Pons (tissue), 1 donor: ENCODE results near the gene SMIM15.
A peak's percentile ranks its signal among the peaks of the same experiment; 100 is the strongest.

Experiments used
- DNase-seq: peaks from one replicate; pipeline ENCODE4 v3.0.0-alpha.2; 2016; ENCODE audit warnings: low spot score

SMIM15 gene

GRCh38 chr5:61159836-61160235, 2.4 kb downstream of the SMIM15 start:
- no peak for DNase-seq

DNA sequence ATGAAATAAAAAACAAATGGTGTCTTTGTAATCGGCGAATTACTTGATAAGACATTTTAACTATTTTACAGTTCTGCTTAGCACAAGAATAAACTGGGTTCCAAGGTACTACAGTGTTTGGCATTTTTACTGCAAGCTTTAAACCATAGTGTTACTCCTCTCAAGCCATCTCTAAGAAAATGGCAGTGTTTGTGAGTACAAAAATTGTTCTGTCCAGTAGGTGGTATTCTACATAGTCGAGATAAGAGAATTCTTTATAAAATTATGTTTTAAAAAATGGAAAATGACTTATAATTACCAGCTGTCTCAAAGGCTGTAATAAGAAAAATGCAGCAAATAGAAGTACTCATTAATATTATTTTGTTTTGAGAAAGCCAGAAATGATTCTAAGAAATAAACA, 3.2 kb downstream of the SMIM15 start:
- no peak for DNase-seq

GRCh38 chr5:61151893-61152292, 10.4 kb downstream of the SMIM15 start:
- no peak for DNase-seq

DNA sequence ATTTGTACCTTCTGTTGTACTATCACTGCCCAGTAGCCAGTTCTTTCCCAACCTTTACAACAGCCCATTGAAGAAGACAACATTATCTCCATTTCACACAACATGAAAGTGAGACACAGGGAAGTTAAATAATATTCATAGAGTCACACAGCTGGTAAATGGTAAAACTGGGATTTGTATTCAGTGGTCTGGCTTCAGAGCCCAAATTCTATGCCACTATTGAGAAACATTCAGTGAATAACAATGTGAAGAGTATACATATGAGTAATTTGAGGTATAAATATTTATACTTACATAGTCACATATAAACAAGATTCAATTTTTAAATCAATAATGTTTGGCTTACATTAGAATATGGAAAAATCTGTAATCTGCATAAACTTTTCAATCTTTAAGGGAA, 13.8 kb downstream of the SMIM15 start:
- no peak for DNase-seq

GRCh38 chr5:61142811-61143210, 19.5 kb downstream of the SMIM15 start:
- no peak for DNase-seq

DNA sequence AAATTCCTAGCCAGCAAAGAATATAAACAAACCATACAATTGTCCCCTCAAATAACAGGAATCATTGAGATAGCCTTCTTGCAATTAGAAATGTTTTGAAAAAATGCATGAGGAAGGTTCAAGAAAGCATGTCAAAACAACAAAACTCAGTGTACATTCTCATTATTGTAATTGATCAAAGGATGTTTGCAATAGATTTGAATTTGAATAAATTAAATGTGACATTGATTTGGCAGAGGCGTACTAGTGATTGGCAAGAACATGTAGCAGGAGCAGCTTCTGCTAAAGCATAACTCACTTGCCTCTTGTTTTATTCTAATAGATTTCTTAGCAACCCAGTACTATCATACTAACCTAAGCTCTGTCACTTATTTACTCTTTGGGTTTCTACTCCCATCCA, 19.9 kb downstream of the SMIM15 start:
- DNase-seq: no peak

DNA sequence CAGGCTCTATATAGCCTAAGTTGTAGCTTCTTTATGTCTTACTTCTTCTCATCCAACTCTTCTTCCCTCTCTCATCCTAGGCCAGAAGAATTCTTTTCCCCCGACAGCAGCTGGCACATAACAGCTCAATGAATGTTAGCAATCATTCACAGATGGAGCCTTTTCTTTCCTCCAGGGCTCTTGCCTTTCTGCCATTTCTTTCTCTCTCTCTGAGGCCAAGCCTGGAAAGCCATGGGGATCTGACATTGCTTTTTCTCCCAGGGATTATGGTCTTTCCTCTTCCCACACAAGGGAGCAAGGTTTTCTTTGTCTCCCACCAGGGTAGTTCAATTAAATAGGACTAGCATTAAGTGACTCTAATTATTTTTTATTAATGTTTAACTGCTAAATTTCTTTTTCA, 20.5 kb downstream of the SMIM15 start:
- DNase-seq: no peak

DNA sequence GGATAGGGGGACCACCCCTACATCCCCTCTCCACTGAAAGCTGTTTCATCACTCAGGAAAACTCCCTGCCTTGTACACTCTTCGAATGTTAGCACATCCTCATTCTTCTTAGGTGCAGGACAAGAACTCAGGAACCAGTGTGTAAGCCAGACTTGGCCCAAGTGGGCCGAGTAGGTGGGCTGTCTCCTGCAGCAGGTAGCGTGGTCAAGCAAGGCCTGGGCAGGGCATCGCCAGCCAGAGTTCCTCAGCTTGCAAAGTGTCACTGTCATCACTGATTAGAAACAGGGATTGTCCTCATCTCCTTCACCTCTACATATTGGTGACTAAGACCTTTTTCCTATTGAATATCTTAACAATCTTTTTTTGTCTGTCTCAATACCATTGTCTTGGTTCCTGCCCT, 22.3 kb downstream of the SMIM15 start:
- no peak for DNase-seq

- no peak for DNase-seq
Measured at GRCh38 chr5:61139094-61139873, 23.0 kb downstream of the SMIM15 start.

- no peak for DNase-seq
Measured at GRCh38 chr5:61137835-61138234, 24.4 kb downstream of the SMIM15 start.

DNA sequence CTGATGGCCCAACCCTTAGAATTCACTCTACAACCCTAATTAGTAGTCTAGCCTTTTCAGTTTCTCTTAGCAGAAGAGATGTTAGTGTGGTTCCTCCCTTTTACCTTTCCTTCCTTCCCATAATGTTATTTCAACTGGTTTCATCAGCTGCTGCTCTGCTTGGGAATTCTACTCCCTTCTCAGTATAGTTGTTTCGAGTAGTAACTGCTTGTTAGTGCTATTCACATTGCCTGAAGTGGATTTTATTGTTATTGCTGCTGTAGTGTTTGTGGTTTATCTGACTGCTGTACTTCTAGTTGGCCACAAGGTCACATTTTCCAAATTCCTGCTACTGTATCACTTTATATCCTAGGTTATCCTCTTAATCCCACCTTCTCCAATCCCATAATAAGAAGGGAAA, 29.7 kb downstream of the SMIM15 start:
- no peak for DNase-seq

DNA sequence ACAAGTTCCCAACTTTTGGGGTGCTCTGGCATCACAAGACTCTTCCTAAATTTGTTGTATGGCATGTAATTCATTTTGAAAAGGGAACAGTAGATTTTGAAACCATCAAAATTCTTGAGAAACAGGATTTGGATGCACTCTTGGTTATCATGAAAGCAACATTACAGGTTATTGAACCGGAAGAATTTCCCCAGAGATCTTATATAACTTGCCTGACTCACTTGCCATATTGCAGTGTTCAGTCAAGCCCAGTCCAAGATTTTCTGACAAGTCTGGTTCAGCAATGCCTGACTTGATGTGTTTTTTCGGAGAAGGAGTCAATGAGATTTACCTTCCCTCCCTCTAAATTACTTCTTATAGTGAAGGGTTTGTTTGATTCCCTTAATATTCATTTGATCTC, 32.0 kb downstream of the SMIM15 start:
- DNase-seq: peak; percentile 1

GRCh38 chr5:61123145-61123544, 39.1 kb downstream of the SMIM15 start:
- no peak for DNase-seq

DNA sequence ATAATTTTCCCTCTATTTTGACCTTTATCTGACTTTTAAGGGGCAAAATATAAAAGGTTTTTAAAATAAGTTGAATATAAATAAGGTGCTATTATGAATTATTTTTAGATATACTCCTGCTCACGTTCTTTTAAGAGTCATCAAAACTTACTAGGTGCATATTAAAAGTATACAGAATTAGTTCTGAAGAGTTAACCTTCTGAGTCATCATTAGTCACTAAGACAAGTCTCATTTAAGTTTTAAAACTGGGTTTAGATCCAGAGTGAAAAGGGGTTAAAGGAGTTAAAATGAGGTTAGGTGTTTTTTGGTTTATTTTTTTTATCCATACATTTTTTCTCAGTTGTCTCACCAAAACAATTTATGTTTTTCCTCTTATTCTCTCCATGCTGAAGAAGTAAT, 41.7 kb downstream of the SMIM15 start:
- DNase-seq: no peak

GRCh38 chr5:61119066-61119465, 43.2 kb downstream of the SMIM15 start:
- DNase-seq: no peak

- DNase-seq: no peak
Measured at GRCh38 chr5:61115968-61116367, 46.3 kb downstream of the SMIM15 start.

DNA sequence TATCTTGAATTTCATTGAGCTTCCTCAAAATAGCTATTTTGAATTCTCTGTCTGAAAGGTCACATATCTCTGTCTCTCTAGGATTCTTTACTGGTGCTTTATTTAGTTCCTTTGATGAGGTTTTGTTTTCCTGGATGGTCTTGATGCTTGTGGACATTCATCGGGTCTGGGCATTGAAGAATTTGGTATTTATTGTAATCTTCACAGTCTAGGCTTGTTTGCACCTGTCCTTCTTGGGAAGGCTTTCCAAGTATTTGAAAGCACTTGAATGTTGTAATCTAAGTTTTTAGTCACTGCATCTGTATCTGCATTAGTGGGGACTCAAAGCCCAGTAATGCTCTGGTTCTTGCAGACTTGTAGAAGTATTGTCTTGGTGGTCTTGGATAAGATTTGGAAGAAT, 47.8 kb downstream of the SMIM15 start:
- DNase-seq: no peak
